GM12801 (cell line): Measurements from ENCODE around the gene FOXP3.

Source experiments
- TF ChIP-seq, protein P1 (sequence below): IDR thresholded peaks from one replicate; pipeline ENCODE4 v1.5.1; 2011; ENCODE audit warnings: control low read depth; ENCODE audit not compliant: insufficient read length; ENCODE audit errors: extremely low read depth

The FOXP3 gene

GRCh38 chrX:49232525-49232924 lies 32.0 kb downstream of the FOXP3 start:
- TF ChIP-seq, protein P1, sequence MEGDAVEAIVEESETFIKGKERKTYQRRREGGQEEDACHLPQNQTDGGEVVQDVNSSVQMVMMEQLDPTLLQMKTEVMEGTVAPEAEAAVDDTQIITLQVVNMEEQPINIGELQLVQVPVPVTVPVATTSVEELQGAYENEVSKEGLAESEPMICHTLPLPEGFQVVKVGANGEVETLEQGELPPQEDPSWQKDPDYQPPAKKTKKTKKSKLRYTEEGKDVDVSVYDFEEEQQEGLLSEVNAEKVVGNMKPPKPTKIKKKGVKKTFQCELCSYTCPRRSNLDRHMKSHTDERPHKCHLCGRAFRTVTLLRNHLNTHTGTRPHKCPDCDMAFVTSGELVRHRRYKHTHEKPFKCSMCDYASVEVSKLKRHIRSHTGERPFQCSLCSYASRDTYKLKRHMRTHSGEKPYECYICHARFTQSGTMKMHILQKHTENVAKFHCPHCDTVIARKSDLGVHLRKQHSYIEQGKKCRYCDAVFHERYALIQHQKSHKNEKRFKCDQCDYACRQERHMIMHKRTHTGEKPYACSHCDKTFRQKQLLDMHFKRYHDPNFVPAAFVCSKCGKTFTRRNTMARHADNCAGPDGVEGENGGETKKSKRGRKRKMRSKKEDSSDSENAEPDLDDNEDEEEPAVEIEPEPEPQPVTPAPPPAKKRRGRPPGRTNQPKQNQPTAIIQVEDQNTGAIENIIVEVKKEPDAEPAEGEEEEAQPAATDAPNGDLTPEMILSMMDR = no peak

DNA sequence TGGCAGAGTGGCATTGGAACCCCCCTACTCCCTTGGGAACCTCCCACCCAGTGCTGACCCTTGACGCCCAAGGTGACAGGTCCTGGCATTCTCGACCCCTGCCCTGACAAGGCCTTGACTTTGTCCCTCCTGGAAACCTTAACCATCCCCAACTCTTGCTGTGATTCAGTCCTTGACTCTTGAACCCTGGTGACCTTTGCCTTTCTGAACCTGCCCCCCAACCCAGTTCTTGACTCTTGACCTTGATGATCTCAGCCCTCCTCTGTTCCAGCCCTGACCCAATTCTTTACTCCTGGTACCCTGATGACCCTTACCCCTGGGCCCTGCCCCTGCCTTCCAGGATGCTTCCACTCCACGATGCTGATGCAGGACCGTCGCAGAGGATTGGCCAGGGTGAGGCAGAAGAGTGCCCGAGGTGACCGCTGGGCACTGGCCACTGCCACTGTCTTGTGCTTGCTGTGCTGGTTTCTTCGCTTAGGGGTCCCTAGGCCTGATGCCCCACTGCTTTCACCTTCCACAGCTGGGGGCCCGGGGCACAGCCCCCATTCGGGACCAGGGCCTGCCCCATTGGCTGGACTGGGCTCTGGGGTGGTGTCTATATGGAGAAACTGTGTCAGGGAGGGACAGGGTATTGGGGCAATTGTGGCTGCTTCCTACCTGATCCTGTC lies 33.0 kb downstream of the FOXP3 start:
- TF ChIP-seq, protein P1 = no peak

DNA sequence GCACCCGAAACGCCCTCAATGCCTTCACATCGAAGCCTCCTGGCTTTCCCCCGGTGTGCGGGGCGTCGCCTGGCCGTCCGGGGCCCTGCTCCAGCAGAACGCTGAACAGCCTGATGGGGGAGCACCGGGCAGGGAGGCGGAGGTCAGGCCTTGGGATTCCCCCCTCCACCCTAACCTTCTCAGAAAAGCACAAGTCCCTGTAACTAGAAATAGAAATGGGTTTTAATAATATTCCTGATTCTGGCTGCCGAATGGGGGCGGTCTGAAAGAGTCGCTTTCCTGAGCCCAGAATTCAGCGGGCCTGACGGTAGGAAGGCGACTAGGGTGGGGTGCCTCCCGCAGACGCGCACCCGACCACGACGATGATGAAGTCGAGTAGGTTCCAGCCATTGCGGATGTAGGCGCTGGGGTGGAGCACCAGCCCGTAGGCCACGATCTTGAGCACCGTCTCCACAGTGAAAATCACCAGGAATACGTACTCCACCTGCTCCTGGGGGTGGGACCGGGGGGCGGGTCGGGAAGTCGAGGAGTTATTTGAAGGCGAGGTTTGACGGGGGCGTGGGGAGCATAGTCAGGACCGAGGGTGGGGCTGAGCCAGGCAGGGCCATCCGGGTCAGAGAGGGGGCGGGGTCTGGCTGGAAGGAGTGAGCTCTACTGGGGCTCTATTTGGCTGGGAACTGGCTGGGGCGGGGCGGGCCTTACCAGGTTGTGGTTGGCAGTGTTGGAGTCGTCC lies 33.8 kb downstream of the FOXP3 start:
- TF ChIP-seq, protein P1 = no peak

- TF ChIP-seq, protein P1 = no peak
Observed at GRCh38 chrX:49228185-49228584, 36.3 kb downstream of the FOXP3 start.

GRCh38 chrX:49227726-49228125 lies 36.8 kb downstream of the FOXP3 start:
- TF ChIP-seq, protein P1 = no peak

DNA sequence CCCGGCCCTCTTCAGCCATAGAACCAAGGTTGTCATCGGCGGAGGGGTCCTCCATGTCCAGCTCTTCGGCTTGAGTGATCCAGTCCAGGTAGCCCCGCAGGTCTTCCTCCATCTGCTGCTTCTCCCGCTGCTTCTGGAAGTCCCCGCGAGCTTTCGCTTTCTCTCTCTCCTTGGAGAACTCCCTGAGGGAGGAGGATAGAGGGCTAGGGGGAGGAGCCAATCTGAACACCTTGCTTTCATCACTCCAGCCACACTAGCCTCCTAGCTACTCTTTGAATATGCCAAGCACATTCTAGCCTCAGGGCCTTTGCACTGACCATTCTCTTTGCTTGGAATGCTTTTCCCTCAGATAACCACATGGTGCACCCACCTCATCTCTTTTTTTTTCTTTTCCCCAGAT lies 37.6 kb downstream of the FOXP3 start:
- TF ChIP-seq, protein P1 = no peak

- TF ChIP-seq, protein P1 = no peak
Observed at GRCh38 chrX:49225858-49226257, 38.7 kb downstream of the FOXP3 start.
